ENCODE data around the gene UNK. TPM values are rescaled to one million over a fixed set of nuclear protein-coding genes. Genes with fewer than 3 reads are reported as not detected.

Gene UNK
- total RNA-seq, 1 experiment from 2014 or later = 35.4 TPM

DNA sequence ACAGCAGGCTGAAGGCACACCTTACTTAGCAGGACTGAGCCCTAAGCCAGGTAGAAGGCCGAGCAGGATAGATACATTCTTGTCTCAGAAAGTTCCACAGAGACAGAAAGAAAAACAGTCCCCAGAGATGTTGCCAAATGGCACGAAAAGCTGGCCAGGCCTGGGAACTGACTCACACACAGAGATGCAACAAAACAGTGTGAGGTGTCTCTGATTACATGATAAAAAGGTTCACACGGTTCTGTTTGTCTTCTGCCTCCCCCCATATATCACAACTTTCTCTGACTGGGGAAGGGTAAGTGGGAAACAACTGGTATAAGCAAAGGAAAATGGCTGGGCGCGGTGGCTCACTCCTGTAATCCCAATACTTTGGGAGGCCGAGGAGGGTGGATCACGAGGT is 68.8 kb downstream of the UNK start (continued):
- TF ChIP-seq HMGA2 (CRISPR knock-in tag; IDR thresholded peaks at IDR 0.05) = no peak
- no peak for TF ChIP-seq ZNF317 (CRISPR knock-in tag; IDR thresholded peaks at IDR 0.05; ENCODE audit: borderline replicate concordance, low read depth)
- no peak for TF ChIP-seq ELF4 (CRISPR knock-in tag; IDR thresholded peaks at IDR 0.05; ENCODE audit: low read depth)
- no peak for TF ChIP-seq OVOL2 (CRISPR knock-in tag; IDR thresholded peaks at IDR 0.05; ENCODE audit: borderline replicate concordance)

DNA sequence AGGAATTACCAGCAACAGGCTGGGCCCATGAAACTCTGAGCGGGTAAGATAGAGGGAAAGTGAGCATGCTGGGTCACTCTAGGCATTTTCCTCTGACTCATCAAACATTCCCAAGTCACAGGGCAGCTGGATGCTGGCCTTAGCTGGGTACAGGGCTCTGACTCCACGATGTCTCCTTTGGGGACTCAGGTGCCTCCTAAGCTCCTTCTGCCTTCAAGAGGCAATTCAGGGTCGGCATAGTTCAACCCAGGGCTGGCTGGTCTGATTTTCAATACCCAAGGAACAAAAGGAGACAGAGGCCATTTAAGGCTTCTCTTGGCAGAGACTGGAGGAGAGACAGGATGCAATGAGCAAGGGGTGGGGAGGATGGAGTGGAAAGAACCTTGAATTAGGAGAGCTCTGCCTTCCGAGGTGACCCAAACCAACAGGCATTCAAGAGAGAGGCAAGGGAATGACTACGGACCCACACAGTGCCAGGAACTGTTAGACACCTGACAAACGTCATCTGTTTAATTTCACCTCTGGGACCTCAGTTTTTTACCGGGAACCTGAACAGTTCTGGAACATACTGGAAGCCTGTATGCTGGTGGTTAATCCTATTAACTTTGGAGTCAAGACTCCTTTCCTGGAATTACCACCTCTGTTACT is 69.6 kb downstream of the UNK start:
- Mint-ChIP-seq H3K27me3 (ENCODE audit: low read depth) (no peaks in the 10 kb centered on the region), H3K36me3 (peaks cover 11% of the 10 kb centered on the region; the same call in 1 of the 2 replicates), H3K27ac (no peak overlapping the region; the same call in 1 of the 2 replicates), H3K9me3 (no peaks in the 10 kb centered on the region), H3K4me3 (no peak overlapping the region), H3K4me1 (peaks cover 12% of the 10 kb centered on the region)
- DNase-seq (ENCODE audit: low spot score) (no peak), ATAC-seq (no peak)
- POLR2A ChIA-PET = interaction anchor here (1.2 to 1.5 kb wide), 4 partner anchors 8 to 41 kb away, joined by 5 to 12 read pairs (median 8); no protein-coding TSS in a partner anchor
- TF ChIP-seq, protein P1, sequence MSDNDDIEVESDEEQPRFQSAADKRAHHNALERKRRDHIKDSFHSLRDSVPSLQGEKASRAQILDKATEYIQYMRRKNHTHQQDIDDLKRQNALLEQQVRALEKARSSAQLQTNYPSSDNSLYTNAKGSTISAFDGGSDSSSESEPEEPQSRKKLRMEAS (CRISPR knock-in tag; IDR thresholded peaks at IDR 0.05) = no peak
- TF ChIP-seq ZNF121 (CRISPR knock-in tag; IDR thresholded peaks at IDR 0.05) (no peak), CREM (CRISPR knock-in tag; IDR thresholded peaks at IDR 0.05) (no peak), FOXP1 (CRISPR knock-in tag; IDR thresholded peaks at IDR 0.05; ENCODE audit: borderline replicate concordance) (no peak), ZNF219 (CRISPR knock-in tag; IDR thresholded peaks at IDR 0.05; ENCODE audit: borderline replicate concordance) (no peak), ZNF317 (CRISPR knock-in tag; IDR thresholded peaks at IDR 0.05; ENCODE audit: borderline replicate concordance, low read depth) (no peak), GTF2I (CRISPR knock-in tag; conservative IDR thresholded peaks at IDR 0.05) (no peak), IRF2 (CRISPR knock-in tag; IDR thresholded peaks at IDR 0.05; ENCODE audit: borderline replicate concordance, low read depth) (no peak), TEAD4 (CRISPR knock-in tag; IDR thresholded peaks at IDR 0.05) (no peak), ZNF263 (CRISPR knock-in tag; IDR thresholded peaks at IDR 0.05; ENCODE audit: low read depth) (no peak)
- TF ChIP-seq, protein P2, sequence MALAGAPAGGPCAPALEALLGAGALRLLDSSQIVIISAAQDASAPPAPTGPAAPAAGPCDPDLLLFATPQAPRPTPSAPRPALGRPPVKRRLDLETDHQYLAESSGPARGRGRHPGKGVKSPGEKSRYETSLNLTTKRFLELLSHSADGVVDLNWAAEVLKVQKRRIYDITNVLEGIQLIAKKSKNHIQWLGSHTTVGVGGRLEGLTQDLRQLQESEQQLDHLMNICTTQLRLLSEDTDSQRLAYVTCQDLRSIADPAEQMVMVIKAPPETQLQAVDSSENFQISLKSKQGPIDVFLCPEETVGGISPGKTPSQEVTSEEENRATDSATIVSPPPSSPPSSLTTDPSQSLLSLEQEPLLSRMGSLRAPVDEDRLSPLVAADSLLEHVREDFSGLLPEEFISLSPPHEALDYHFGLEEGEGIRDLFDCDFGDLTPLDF (CRISPR knock-in tag; IDR thresholded peaks at IDR 0.05) = no peak
- CTCF ChIA-PET = interaction anchor here (0.6 to 6.0 kb wide), 15 partner anchors 8 to 583 kb away, joined by 3 to 100 read pairs (median 5); partner anchors contain the start of genes GALK1, MIF4GD and TRIM65

DNA sequence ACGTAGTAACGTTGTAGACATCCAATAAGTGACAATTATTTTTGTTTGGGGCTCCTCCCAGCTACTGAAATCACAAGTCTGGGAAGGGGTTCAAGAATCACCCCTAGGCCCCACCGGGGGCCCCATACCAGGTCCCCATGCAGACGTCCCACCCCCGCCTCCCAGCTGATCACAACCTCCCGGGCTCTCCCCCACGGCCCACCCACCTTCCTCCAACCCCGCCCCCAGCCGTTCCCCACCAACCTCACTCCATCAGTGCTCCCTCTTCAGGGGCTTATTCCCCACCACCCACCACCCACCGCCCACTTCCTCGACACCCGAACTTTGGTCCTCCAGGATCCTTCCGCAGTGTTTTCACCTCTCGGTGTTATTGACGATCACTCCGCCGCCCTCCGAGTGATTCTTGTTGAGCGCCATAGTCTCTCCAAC is 70.3 kb downstream of the UNK start:
- H3K9me3 Mint-ChIP-seq = no peaks in the 10 kb centered on the region
- H3K27ac Mint-ChIP-seq = no peak overlapping the region
- H3K36me3 Mint-ChIP-seq = peaks cover 5% of the 10 kb centered on the region; the same call in 1 of the 2 replicates
- ChIA-PET POLR2A (interaction anchor here (0.6 to 1.5 kb wide), 17 partner anchors 9 to 107 kb away, joined by 3 to 16 read pairs (median 6); partner anchors contain the start of genes FBF1, TRIM47 and UNK), CTCF (interaction anchor here (0.6 to 6.0 kb wide), 45 partner anchors 9 to 816 kb away, joined by 3 to 100 read pairs (median 4); partner anchors contain the start of genes ACOX1, CDK3, FBF1 and GALK1)
- peak; percentile 0; the same call in 1 of the 2 replicates for ATAC-seq
- no peak overlapping the region for H3K4me3 Mint-ChIP-seq
- H3K27me3 Mint-ChIP-seq (ENCODE audit: low read depth) = no peaks in the 10 kb centered on the region
- peaks cover 12% of the 10 kb centered on the region for H3K4me1 Mint-ChIP-seq
- DNase-seq (ENCODE audit: low spot score) = no peak
- no peak for TF ChIP-seq ZNF263 (CRISPR knock-in tag; IDR thresholded peaks at IDR 0.05; ENCODE audit: low read depth)
- TF ChIP-seq, protein P3, sequence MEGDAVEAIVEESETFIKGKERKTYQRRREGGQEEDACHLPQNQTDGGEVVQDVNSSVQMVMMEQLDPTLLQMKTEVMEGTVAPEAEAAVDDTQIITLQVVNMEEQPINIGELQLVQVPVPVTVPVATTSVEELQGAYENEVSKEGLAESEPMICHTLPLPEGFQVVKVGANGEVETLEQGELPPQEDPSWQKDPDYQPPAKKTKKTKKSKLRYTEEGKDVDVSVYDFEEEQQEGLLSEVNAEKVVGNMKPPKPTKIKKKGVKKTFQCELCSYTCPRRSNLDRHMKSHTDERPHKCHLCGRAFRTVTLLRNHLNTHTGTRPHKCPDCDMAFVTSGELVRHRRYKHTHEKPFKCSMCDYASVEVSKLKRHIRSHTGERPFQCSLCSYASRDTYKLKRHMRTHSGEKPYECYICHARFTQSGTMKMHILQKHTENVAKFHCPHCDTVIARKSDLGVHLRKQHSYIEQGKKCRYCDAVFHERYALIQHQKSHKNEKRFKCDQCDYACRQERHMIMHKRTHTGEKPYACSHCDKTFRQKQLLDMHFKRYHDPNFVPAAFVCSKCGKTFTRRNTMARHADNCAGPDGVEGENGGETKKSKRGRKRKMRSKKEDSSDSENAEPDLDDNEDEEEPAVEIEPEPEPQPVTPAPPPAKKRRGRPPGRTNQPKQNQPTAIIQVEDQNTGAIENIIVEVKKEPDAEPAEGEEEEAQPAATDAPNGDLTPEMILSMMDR (IDR thresholded peaks at IDR 0.05) = no peak
- TF ChIP-seq EMX1 (CRISPR knock-in tag; IDR thresholded peaks at IDR 0.05) = no peak
- TF ChIP-seq, protein P4, sequence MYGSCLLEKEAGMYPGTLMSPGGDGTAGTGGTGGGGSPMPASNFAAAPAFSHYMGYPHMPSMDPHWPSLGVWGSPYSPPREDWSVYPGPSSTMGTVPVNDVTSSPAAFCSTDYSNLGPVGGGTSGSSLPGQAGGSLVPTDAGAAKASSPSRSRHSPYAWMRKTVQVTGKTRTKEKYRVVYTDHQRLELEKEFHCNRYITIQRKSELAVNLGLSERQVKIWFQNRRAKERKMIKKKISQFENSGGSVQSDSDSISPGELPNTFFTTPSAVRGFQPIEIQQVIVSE (CRISPR knock-in tag; IDR thresholded peaks at IDR 0.05; ENCODE audit: borderline replicate concordance) = no peak
- TF ChIP-seq, protein P5, sequence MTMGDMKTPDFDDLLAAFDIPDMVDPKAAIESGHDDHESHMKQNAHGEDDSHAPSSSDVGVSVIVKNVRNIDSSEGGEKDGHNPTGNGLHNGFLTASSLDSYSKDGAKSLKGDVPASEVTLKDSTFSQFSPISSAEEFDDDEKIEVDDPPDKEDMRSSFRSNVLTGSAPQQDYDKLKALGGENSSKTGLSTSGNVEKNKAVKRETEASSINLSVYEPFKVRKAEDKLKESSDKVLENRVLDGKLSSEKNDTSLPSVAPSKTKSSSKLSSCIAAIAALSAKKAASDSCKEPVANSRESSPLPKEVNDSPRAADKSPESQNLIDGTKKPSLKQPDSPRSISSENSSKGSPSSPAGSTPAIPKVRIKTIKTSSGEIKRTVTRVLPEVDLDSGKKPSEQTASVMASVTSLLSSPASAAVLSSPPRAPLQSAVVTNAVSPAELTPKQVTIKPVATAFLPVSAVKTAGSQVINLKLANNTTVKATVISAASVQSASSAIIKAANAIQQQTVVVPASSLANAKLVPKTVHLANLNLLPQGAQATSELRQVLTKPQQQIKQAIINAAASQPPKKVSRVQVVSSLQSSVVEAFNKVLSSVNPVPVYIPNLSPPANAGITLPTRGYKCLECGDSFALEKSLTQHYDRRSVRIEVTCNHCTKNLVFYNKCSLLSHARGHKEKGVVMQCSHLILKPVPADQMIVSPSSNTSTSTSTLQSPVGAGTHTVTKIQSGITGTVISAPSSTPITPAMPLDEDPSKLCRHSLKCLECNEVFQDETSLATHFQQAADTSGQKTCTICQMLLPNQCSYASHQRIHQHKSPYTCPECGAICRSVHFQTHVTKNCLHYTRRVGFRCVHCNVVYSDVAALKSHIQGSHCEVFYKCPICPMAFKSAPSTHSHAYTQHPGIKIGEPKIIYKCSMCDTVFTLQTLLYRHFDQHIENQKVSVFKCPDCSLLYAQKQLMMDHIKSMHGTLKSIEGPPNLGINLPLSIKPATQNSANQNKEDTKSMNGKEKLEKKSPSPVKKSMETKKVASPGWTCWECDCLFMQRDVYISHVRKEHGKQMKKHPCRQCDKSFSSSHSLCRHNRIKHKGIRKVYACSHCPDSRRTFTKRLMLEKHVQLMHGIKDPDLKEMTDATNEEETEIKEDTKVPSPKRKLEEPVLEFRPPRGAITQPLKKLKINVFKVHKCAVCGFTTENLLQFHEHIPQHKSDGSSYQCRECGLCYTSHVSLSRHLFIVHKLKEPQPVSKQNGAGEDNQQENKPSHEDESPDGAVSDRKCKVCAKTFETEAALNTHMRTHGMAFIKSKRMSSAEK (CRISPR knock-in tag; IDR thresholded peaks at IDR 0.05; ENCODE audit: borderline replicate concordance) = no peak
- no peak for TF ChIP-seq JAZF1 (CRISPR knock-in tag; IDR thresholded peaks at IDR 0.05)
- TF ChIP-seq, protein P6, sequence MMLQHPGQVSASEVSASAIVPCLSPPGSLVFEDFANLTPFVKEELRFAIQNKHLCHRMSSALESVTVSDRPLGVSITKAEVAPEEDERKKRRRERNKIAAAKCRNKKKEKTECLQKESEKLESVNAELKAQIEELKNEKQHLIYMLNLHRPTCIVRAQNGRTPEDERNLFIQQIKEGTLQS (CRISPR knock-in tag; conservative IDR thresholded peaks at IDR 0.05) = no peak
- TF ChIP-seq, protein P7, sequence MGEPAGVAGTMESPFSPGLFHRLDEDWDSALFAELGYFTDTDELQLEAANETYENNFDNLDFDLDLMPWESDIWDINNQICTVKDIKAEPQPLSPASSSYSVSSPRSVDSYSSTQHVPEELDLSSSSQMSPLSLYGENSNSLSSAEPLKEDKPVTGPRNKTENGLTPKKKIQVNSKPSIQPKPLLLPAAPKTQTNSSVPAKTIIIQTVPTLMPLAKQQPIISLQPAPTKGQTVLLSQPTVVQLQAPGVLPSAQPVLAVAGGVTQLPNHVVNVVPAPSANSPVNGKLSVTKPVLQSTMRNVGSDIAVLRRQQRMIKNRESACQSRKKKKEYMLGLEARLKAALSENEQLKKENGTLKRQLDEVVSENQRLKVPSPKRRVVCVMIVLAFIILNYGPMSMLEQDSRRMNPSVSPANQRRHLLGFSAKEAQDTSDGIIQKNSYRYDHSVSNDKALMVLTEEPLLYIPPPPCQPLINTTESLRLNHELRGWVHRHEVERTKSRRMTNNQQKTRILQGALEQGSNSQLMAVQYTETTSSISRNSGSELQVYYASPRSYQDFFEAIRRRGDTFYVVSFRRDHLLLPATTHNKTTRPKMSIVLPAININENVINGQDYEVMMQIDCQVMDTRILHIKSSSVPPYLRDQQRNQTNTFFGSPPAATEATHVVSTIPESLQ (CRISPR knock-in tag; IDR thresholded peaks at IDR 0.05) = no peak

Data from WTC11 (cell line).